Activated CD4-positive, alpha-beta memory T cell treated with anti-CD3 and anti-CD28 coated beads for 36 hours (primary cell): ENCODE data around the gene RASSF8. TPM values are rescaled to one million over a fixed set of nuclear protein-coding genes. Genes with fewer than 3 reads are reported as not detected.

ENCODE experiments used
- CTCF ChIA-PET: fragments of 350-600 bp; sonication (Branson Sonifier 250); formaldehyde crosslinking; loops from one replicate; lab custom pipeline; 2021; ENCODE audit warnings: antibody characterized with exemption, inconsistent platforms; lab: Charles Lee
- POLR2A ChIA-PET: fragments of 350-600 bp; sonication (Branson Sonifier 250); formaldehyde crosslinking; loops from one replicate; lab custom pipeline; 2021; ENCODE audit warnings: antibody characterized with exemption; lab: Charles Lee
- DNase-seq: peaks from one replicate; pipeline ENCODE4 v3.0.0-alpha.2; 2020
- H3K27ac Mint-ChIP-seq: one replicate; pipeline ENCODE4 v1.8.0; 2021; ENCODE audit warnings: mixed read lengths
- H3K27me3 Mint-ChIP-seq: one replicate; pipeline ENCODE4 v1.8.0; 2021; ENCODE audit warnings: mixed read lengths
- H3K36me3 Mint-ChIP-seq: one replicate; pipeline ENCODE4 v1.8.0; 2021; ENCODE audit warnings: mixed read lengths
- H3K4me1 Mint-ChIP-seq: one replicate; pipeline ENCODE4 v1.8.0; 2021; ENCODE audit warnings: low read depth, mixed read lengths
- H3K4me3 Mint-ChIP-seq: one replicate; pipeline ENCODE4 v1.8.0; 2021; ENCODE audit warnings: mild to moderate bottlenecking, mixed read lengths
- H3K9me3 Mint-ChIP-seq: one replicate; pipeline ENCODE4 v1.8.0; 2021; ENCODE audit warnings: mixed read lengths
- intact Hi-C: fragments of 100-400 bp; cut with micrococcal nuclease; formaldehyde crosslinking; loops from one replicate; pipeline ENCODE4 v1.15.1; 2023
- total RNA-seq, 2 experiments: library from RNA; stranded (reverse); gene quantifications; one replicate each; pipeline ENCODE4 v1.2.3, GENCODE V29; 2021

Gene RASSF8
- total RNA-seq, 2 experiments from 2014 or later, result 0.26 to 0.29 TPM

GRCh38 chr12:25983625-25984024, 25.1 kb downstream of the RASSF8 start:
- no peak for DNase-seq
- ChIA-PET POLR2A (no interaction called here), CTCF (no interaction called here)
- no peak overlapping the region for H3K4me3 Mint-ChIP-seq
- no peaks in the 10 kb centered on the region for H3K4me1 Mint-ChIP-seq
- H3K27ac Mint-ChIP-seq, result no peak overlapping the region
- intact Hi-C loops, result no loop called here
- H3K9me3 Mint-ChIP-seq, result no peaks in the 10 kb centered on the region
- no peaks in the 10 kb centered on the region for H3K36me3 Mint-ChIP-seq
- peaks cover 6% of the 10 kb centered on the region for H3K27me3 Mint-ChIP-seq

- Mint-ChIP-seq H3K27ac (no peak overlapping the region), H3K36me3 (no peaks in the 10 kb centered on the region), H3K27me3 (peaks cover 4% of the 10 kb centered on the region), H3K4me1 (no peaks in the 10 kb centered on the region), H3K4me3 (no peak overlapping the region), H3K9me3 (no peaks in the 10 kb centered on the region)
- intact Hi-C loops, result no loop called here
- POLR2A ChIA-PET, result no interaction called here
- CTCF ChIA-PET, result no interaction called here
- no peak for DNase-seq
These were observed 26.3 kb downstream of the RASSF8 start for GRCh38 chr12:25984759-25985158.

DNA sequence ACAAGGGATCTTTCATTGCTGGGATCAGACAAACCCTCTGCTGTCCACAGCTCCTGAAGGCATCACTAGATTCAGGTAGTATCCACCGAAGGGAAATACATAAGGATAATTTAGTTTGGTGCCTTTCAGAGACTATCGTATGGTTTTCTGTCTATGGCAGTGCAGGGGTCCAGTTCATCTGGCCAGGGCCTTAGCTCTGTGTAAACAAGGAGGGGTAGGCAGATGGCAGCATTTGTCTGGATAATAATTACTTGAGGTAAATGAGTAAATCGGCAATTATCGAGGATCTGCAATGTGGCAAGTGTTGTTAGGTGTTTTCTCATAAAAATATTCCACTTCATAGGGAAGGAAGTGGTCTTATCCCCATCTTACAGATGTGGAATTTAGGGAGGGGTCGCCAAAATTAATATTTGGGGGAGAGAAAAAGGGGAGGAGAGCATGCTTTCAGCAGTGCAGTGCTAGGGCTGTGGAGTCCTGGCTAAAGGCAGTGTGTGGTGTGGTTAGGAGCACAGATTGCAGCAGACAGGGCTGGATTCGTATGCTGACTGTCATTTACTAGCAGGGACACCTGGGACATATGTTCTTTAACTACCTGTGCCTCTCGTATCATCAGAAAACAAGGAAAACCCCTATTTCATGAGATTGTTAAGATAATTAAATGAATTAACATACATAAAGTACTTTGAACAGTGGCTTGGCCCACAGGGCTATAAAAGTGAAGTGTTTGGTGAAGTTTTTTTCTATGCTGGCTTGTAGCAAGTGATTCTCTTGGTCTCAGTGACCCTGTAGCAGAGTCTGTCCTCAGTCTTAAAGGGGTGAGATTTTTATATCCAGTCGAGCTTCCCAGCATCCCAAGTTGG, 27.1 kb downstream of the RASSF8 start:
- H3K27ac Mint-ChIP-seq, result no peak overlapping the region
- no peak for DNase-seq
- peaks cover 3% of the 10 kb centered on the region for H3K27me3 Mint-ChIP-seq
- H3K9me3 Mint-ChIP-seq, result no peaks in the 10 kb centered on the region
- intact Hi-C loops, result no loop called here
- no peaks in the 10 kb centered on the region for H3K4me1 Mint-ChIP-seq
- CTCF ChIA-PET, result no interaction called here
- POLR2A ChIA-PET, result no interaction called here
- H3K4me3 Mint-ChIP-seq, result no peak overlapping the region
- H3K36me3 Mint-ChIP-seq, result no peaks in the 10 kb centered on the region

DNA sequence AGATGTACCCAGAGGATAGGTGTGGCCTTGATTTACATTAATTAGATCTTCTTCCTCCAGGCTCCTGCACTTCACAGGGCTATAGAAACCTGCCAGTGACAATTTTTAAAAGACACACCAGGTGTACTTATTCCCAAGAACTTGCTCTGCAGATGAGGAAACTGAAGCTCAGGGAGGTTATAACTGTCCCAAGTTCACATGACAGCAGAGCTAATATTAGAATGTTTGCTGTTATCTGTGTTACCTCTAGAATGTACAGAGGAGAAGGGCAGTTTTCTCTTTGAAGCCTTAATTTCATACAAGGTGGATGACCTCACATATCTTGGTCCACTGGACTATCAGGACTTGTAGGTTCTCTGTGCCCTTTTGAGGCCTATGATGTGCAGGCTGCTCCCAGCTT, 27.7 kb downstream of the RASSF8 start:
- Mint-ChIP-seq H3K9me3 (no peaks in the 10 kb centered on the region), H3K36me3 (no peaks in the 10 kb centered on the region)

DNA sequence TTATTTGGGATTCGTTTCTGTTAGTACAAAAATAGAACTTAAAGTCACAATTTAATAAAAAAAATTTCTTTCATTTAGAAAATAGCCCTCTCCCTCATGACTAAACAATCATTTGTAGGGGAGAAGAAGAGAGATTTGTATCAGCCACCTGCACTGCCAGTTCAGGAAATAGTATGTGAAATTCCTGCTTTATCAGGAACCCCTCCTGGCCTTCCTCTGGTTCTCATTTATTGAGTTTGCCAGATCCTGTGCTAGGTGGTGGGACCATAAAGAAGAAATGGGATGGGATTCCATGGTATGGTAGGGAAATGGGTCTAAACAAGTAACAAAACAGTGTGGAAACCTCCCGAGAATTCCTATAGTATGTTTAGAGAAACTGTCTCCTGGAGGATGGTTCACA, 30.0 kb downstream of the RASSF8 start:
- no peak for DNase-seq
- ChIA-PET CTCF (no interaction called here), POLR2A (no interaction called here)
- no peak overlapping the region for H3K27ac Mint-ChIP-seq
- no peaks in the 10 kb centered on the region for H3K36me3 Mint-ChIP-seq
- H3K4me3 Mint-ChIP-seq, result no peak overlapping the region
- H3K4me1 Mint-ChIP-seq, result no peaks in the 10 kb centered on the region
- no peaks in the 10 kb centered on the region for H3K9me3 Mint-ChIP-seq
- H3K27me3 Mint-ChIP-seq, result peaks cover 7% of the 10 kb centered on the region
- intact Hi-C loops, result no loop called here

More for the DNA sequence above, 27.7 kb downstream of the RASSF8 start:
- H3K27ac Mint-ChIP-seq, result no peak overlapping the region
- ChIA-PET CTCF (no interaction called here), POLR2A (no interaction called here)
- peaks cover 3% of the 10 kb centered on the region for H3K27me3 Mint-ChIP-seq
- intact Hi-C loops, result no loop called here
- no peak for DNase-seq
- H3K4me1 Mint-ChIP-seq, result no peaks in the 10 kb centered on the region
- H3K4me3 Mint-ChIP-seq, result no peak overlapping the region

DNA sequence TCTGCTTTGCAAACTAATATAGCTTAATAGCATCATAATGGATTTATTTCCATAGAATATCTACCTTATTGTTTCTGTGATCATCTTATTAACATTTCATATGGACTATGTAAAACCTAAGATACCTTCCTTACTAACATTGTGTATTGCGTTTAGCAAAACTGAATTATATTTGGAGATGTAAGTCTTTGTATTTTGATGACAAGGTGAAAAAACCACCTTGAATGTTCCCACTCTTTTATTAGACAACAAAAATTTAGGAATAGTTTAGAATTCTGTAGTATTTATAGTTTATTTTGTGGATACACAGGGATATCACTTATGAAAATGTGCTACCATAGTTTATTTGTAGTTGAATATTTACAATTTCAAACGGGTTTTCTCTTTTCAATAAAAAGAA, 32.0 kb downstream of the RASSF8 start:
- intact Hi-C loops, result no loop called here

DNA sequence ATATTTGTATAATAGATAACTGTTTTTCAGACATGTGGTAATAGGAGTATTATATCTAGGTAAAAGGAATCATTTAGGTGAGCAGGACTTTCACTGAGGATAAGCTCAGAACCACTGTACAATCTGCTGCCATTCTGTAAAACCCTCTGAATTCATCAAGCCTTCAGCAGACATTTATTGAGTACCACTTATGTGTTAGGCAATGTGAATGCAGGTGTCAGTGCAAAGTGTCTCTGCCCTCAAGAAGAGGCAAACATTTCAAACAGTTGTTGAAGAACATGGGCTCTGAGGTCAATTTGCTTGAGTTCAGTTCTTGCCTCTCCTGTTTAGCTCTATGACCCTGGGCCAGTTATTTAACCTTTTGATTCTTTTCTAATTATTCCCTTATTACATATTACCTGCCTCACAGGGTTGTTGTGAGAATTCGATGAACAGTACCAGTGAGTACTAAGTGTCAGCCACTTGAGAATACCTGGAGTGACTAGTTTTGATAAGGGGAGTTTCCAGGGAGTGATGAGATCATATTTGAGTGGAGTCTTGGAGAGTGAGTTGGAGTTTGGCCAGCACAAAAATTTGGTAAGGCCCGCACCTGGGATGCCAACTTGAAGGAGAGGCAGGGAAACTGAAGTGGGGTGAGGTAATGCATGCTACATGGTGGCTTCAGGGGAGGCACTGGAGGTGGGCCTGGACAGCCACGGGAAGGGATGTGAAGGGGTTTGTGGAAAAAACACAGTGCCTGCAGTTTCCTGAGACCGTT, 33.7 kb downstream of the RASSF8 start:
- Mint-ChIP-seq H3K36me3 (no peaks in the 10 kb centered on the region), H3K4me3 (no peak overlapping the region), H3K4me1 (no peaks in the 10 kb centered on the region), H3K27me3 (peaks cover 9% of the 10 kb centered on the region), H3K27ac (no peak overlapping the region), H3K9me3 (no peaks in the 10 kb centered on the region)
- intact Hi-C loops, result no loop called here
- ChIA-PET POLR2A (no interaction called here), CTCF (no interaction called here)
- no peak for DNase-seq

More for the DNA sequence above, 32.0 kb downstream of the RASSF8 start:
- POLR2A ChIA-PET, result no interaction called here
- no peaks in the 10 kb centered on the region for H3K9me3 Mint-ChIP-seq
- no peaks in the 10 kb centered on the region for H3K36me3 Mint-ChIP-seq
- CTCF ChIA-PET, result no interaction called here
- no peak overlapping the region for H3K27ac Mint-ChIP-seq
- peaks cover 9% of the 10 kb centered on the region for H3K27me3 Mint-ChIP-seq
- DNase-seq, result no peak
- no peak overlapping the region for H3K4me3 Mint-ChIP-seq
- no peaks in the 10 kb centered on the region for H3K4me1 Mint-ChIP-seq

DNA sequence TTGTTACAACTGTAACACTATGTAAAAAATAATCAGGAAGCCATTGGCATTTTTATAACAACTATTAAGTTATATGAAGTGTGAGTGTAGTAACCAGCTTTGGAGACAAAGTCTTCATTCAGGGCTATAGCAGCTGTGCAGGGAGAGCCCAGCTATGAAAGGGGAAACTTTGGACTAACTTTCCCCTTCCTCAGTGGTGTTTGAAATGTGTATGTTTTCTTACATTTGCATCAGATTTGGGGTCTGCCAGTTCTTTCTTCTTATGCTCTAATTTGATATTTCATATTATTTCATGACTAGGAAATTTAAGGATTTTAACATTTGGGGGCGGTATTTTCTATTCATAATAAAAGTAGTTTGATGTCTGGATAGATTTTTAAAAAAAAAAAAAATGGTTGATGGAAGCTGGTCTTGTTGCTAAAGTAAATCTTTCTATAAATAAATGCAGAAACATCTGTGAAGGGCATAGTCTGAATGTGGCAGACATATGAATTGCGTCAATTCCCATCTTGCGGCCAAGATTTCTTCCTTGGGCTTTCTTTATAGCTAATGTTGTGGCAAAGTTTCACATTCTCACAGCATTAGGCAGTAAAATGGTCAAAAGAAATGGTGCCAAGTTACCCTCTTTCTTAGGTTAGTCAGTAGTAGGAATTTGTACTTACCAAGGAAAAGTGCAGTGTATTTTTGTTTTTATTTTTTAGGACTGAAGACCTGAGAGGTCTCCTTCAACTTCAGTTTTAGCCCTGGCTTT, 35.6 kb downstream of the RASSF8 start:
- POLR2A ChIA-PET, result no interaction called here
- Mint-ChIP-seq H3K4me1 (no peaks in the 10 kb centered on the region), H3K27me3 (peaks cover 6% of the 10 kb centered on the region), H3K36me3 (no peaks in the 10 kb centered on the region), H3K4me3 (no peak overlapping the region), H3K27ac (no peak overlapping the region), H3K9me3 (no peaks in the 10 kb centered on the region)
- CTCF ChIA-PET, result no interaction called here
- intact Hi-C loops, result no loop called here
- DNase-seq, result no peak

DNA sequence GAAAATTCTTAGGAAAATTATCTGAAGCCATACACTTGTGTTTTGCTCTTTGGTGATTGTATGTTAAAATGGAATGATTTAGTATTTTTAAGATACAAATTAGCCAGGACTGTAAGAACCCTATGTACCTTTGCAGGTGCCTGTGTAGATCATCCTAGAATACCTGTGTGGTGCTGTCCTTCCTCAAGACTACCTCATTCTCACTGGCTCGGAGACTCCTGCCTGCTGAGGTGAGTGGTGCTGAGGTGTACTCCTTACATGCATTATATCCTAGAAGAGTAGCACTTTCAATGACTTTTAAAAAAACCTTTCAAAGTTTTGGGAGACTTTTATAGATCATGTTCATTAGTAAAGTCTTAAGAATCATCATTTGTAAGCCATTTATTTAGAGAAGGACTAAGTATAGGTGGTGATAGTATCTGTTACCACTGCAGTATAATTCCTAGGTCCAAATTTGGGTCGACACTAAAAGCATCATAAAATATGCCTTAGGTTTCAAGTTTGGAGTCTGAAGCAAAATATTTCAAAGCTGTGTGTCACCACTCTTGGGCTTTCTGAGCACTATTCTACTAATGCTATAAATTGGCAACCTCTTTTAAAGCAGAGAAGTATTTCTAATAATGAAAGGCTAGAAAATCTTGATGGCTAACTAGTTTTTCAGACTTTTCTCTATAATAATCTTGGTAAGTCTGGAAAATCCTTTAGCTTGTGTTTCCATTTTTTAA, 36.6 kb downstream of the RASSF8 start:
- Mint-ChIP-seq H3K36me3 (no peaks in the 10 kb centered on the region), H3K4me3 (no peak overlapping the region), H3K27ac (no peak overlapping the region), H3K27me3 (peaks cover 6% of the 10 kb centered on the region), H3K4me1 (no peaks in the 10 kb centered on the region), H3K9me3 (no peaks in the 10 kb centered on the region)
- intact Hi-C loops, result no loop called here
- CTCF ChIA-PET, result no interaction called here
- POLR2A ChIA-PET, result no interaction called here
- DNase-seq, result no peak

GRCh38 chr12:25995906-25996305, 37.4 kb downstream of the RASSF8 start:
- no peak overlapping the region for H3K27ac Mint-ChIP-seq
- ChIA-PET CTCF (no interaction called here), POLR2A (no interaction called here)
- H3K4me3 Mint-ChIP-seq, result no peak overlapping the region
- intact Hi-C loops, result no loop called here
- H3K4me1 Mint-ChIP-seq, result no peaks in the 10 kb centered on the region
- peaks cover 6% of the 10 kb centered on the region for H3K27me3 Mint-ChIP-seq
- no peak for DNase-seq
- H3K9me3 Mint-ChIP-seq, result no peaks in the 10 kb centered on the region
- no peaks in the 10 kb centered on the region for H3K36me3 Mint-ChIP-seq

GRCh38 chr12:25996677-25997076, 38.2 kb downstream of the RASSF8 start:
- no peaks in the 10 kb centered on the region for H3K9me3 Mint-ChIP-seq
- DNase-seq, result no peak
- H3K27me3 Mint-ChIP-seq, result peaks cover 6% of the 10 kb centered on the region
- H3K4me3 Mint-ChIP-seq, result no peak overlapping the region
- CTCF ChIA-PET, result interaction anchor here (0.6 kb wide), 1 partner anchor 122 kb away, joined by 3 read pairs; no protein-coding TSS in a partner anchor
- no peaks in the 10 kb centered on the region for H3K36me3 Mint-ChIP-seq
- H3K4me1 Mint-ChIP-seq, result no peaks in the 10 kb centered on the region
- POLR2A ChIA-PET, result no interaction called here
- no peak overlapping the region for H3K27ac Mint-ChIP-seq
- intact Hi-C loops, result no loop called here
